Peyer's patch (tissue), 4 donors: ENCODE data around the gene FLNA. TPM values are rescaled to one million over a fixed set of nuclear protein-coding genes. Genes with fewer than 3 reads are reported as not detected.

Experiments used
- DNase-seq, 3 donors: peaks; one replicate each; pipeline ENCODE4 v3.0.0-alpha.2; 2017 to 2019
- H3K27ac ChIP-seq, 4 donors: fragments of 200-600 bp; sonication (generic); one replicate each; pipeline ENCODE4 v1.5.1; 2016 to 2019
- H3K27me3 ChIP-seq, 2 donors: fragments of 200-600 bp; sonication (generic); one replicate each; pipeline ENCODE4 v1.5.1; 2019
- H3K36me3 ChIP-seq, 3 donors: fragments of 200-600 bp; sonication (generic); one replicate each; pipeline ENCODE4 v1.5.1; 2016 to 2019
- H3K4me1 ChIP-seq, 4 donors: fragments of 200-600 bp; sonication (generic); one replicate each; pipeline ENCODE4 v1.5.1; 2016 to 2019
- H3K4me3 ChIP-seq, 4 donors: fragments of 200-600 bp; sonication (generic); 1 replicate in 3 of 4; 2 replicates in 1 of 4; pipeline ENCODE4 v1.5.1; 2016 to 2019; ENCODE audit warnings: mild to moderate bottlenecking in 1 of 4
- H3K9me3 ChIP-seq, 4 donors: fragments of 200-600 bp; sonication (generic); one replicate each; pipeline ENCODE4 v1.5.1; 2016 to 2019; ENCODE audit warnings: mild to moderate bottlenecking in 1 of 4
- POLR2A ChIP-seq, 2 donors: fragments of 450-650 bp; IDR thresholded peaks; one replicate each; pipeline ENCODE4 v1.5.1; 2017; ENCODE audit warnings: antibody characterized with exemption in 2 of 2, mild to moderate bottlenecking in 2 of 2, moderate library complexity in 2 of 2
- total RNA-seq, 4 donors: library from RNA; depleted of rRNA; stranded (reverse); fragments of >200 nt; gene quantifications; one replicate each; pipeline ENCODE4 v1.1.0, GENCODE V29; 2016
- TF ChIP-seq, protein P1 (sequence below), 6 experiments: fragments of 450-650 bp in 4 of 6; fragments of 200-600 bp in 2 of 6; sonication (generic) in 1 of 6; IDR thresholded peaks; one replicate each; pipeline ENCODE4 v1.5.1; 2017 to 2019; ENCODE audit warnings: antibody characterized with exemption in 6 of 6, mild to moderate bottlenecking in 3 of 6, moderate library complexity in 1 of 6

The FLNA gene
- total RNA-seq, 4 donors from 2014 or later, result 143 to 663 (median 328) TPM

DNA sequence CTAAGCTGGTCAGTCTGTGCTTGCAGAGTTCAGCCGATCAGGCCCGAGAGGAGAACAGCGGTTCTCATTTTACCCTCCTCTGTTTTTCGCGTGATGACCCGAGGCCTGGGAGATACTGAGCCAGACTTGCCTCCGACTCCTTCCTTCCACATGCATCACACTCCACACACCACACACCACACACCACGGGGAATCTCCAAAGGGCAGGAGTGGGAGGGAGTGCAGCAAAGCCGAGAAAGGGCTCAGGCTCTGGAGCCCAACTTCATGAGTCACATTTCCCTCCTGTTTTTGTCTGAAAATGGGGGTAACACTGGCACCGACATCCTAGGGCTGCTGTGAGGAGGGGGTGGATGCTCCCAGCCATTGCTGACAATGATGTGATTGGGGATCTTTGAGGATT is 39.9 kb downstream of the FLNA start:
- Histone ChIP-seq H3K27ac (no peak overlapping the region), H3K27me3 (no peaks in the 10 kb centered on the region), H3K4me1 (no peaks in the 10 kb centered on the region), H3K4me3 (no peak overlapping the region), H3K36me3 (no peaks in the 10 kb centered on the region), H3K9me3 (no peaks in the 10 kb centered on the region)
- DNase-seq, result no peak
- no peak for TF ChIP-seq POLR2A (IDR thresholded peaks at IDR 0.05)
- TF ChIP-seq, protein P1, sequence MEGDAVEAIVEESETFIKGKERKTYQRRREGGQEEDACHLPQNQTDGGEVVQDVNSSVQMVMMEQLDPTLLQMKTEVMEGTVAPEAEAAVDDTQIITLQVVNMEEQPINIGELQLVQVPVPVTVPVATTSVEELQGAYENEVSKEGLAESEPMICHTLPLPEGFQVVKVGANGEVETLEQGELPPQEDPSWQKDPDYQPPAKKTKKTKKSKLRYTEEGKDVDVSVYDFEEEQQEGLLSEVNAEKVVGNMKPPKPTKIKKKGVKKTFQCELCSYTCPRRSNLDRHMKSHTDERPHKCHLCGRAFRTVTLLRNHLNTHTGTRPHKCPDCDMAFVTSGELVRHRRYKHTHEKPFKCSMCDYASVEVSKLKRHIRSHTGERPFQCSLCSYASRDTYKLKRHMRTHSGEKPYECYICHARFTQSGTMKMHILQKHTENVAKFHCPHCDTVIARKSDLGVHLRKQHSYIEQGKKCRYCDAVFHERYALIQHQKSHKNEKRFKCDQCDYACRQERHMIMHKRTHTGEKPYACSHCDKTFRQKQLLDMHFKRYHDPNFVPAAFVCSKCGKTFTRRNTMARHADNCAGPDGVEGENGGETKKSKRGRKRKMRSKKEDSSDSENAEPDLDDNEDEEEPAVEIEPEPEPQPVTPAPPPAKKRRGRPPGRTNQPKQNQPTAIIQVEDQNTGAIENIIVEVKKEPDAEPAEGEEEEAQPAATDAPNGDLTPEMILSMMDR (IDR thresholded peaks at IDR 0.05), result no peak

DNA sequence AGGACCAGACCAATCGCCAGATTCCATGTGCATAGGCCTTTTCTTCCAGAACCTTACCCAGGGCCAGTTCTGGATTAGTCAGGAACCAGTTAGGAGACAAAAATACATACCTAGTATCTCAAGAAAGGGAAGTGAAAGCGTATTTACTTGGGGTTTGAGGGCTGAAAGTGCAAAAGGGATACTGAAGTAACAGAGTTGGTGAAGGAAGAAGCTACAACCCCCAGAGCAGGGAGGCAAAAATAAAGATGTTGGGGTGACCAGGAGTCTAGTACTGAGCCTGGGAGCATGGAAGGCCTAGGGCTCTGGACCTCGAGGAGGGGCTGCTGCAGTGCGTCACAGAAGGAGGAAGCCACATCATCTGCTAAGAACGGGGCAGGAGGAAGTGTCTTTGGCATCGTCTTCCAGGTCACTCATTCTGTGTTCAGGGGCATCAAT is 40.6 kb downstream of the FLNA start:
- no peak for TF ChIP-seq POLR2A (IDR thresholded peaks at IDR 0.05)
- TF ChIP-seq, protein P1 (IDR thresholded peaks at IDR 0.05), result no peak

DNA sequence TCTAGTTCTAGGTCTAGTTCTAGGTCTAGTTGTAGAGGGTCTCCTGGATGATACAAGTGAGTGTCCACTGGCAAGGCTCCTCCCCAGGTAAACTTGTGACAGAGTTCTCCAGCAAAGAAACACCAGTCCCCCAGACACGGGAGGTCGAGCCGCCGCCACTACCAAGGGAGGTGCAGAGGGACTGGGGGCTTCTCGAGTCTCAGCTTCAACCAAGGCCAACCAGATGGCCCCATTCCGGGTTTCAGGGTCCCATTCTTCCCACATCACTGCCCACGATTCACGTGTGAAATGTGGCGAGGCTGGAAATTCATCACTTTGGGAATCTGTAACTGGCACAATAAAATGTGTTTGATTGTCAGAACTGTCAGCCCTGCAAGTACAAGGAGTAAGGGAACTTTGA is 41.3 kb downstream of the FLNA start:
- Histone ChIP-seq H3K27ac (no peak overlapping the region), H3K4me3 (no peak overlapping the region), H3K36me3 (no peaks in the 10 kb centered on the region), H3K27me3 (no peaks in the 10 kb centered on the region), H3K9me3 (no peaks in the 10 kb centered on the region), H3K4me1 (no peaks in the 10 kb centered on the region)
- TF ChIP-seq POLR2A (IDR thresholded peaks at IDR 0.05), result no peak
- TF ChIP-seq, protein P1 (IDR thresholded peaks at IDR 0.05), result no peak
- DNase-seq, result no peak

More for the DNA sequence above, 40.6 kb downstream of the FLNA start:
- H3K9me3 ChIP-seq, result no peaks in the 10 kb centered on the region
- peak overlapping the region in 1 of 4 donors; percentile 43 for H3K27ac ChIP-seq
- no peaks in the 10 kb centered on the region for H3K4me1 ChIP-seq
- no peak for DNase-seq
- no peaks in the 10 kb centered on the region for H3K36me3 ChIP-seq
- H3K4me3 ChIP-seq, result no peak overlapping the region
- H3K27me3 ChIP-seq, result no peaks in the 10 kb centered on the region

DNA sequence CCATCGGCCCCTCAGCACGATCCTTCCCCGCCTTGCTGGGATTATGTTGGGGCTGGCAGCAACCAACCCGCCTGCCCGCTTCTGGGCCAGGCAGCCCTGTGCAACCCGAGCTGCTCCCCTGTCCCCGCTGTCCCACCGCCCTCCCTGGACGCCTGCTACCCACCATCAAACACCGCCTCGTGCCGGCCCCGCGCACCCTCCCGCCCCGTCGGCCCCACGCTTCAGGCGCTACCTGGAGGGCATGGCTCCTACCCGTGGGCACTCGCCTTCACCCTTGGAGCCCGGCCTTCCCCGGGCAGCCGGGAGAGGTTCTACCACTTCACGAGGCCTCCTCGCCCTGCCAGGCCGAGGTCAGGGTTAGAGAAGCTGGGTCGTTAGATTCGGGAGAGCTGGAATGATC is 41.9 kb downstream of the FLNA start:
- H3K4me1 ChIP-seq, result no peaks in the 10 kb centered on the region
- H3K4me3 ChIP-seq, result no peak overlapping the region
- H3K27me3 ChIP-seq, result no peaks in the 10 kb centered on the region
- H3K36me3 ChIP-seq, result no peaks in the 10 kb centered on the region
- no peak for DNase-seq
- no peak for TF ChIP-seq POLR2A (IDR thresholded peaks at IDR 0.05)
- TF ChIP-seq, protein P1 (IDR thresholded peaks at IDR 0.05), result no peak
- no peaks in the 10 kb centered on the region for H3K9me3 ChIP-seq
- H3K27ac ChIP-seq, result no peak overlapping the region

DNA sequence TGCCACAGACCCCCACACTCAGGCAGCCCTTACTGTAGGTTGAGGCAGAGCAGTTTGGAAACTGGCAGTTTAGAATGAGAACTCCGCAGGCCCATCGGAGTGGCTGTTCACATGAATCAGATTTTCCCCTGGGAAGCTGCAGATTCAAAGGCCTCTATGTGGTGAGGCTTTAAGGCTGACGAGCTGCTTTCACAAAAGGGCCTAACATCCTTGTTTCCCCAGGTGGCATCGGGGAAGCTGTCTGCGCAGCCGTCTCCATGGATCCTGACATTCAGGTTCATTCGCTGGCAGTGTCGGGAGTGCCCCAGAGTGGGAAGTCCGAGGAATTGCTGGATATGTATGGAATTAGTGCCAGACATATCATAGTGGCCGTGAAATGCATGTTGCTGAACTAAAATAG is 45.1 kb downstream of the FLNA start:
- Histone ChIP-seq H3K27me3 (no peaks in the 10 kb centered on the region), H3K4me3 (no peak overlapping the region), H3K36me3 (no peaks in the 10 kb centered on the region), H3K9me3 (no peaks in the 10 kb centered on the region), H3K27ac (no peak overlapping the region), H3K4me1 (no peaks in the 10 kb centered on the region)
- DNase-seq, result no peak
- TF ChIP-seq, protein P1 (IDR thresholded peaks at IDR 0.05), result no peak
- no peak for TF ChIP-seq POLR2A (IDR thresholded peaks at IDR 0.05)

DNA sequence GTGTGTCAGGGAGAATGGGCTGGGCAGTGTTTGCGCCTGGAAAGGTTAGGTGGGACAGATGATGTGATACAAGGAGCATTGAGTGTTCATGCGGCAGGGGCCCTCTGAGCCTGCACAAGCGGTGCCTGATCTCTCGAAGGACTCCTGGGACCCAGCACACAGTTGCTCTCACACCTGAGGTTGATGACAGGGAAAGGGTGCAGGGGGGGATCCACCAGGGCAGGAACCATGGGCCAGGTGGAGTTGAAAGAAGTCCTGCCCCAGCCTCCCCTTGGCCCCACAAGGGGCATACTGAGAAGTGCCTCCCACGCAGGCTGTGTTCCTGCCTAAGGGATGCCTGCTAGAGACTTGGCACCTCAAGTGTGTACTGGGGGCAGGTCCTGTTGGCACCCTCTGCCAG is 45.8 kb downstream of the FLNA start:
- H3K27me3 ChIP-seq, result no peaks in the 10 kb centered on the region
- no peak for DNase-seq
- no peaks in the 10 kb centered on the region for H3K4me1 ChIP-seq

More for the DNA sequence above, 45.8 kb downstream of the FLNA start:
- TF ChIP-seq, protein P1 (IDR thresholded peaks at IDR 0.05), result no peak
- TF ChIP-seq POLR2A (IDR thresholded peaks at IDR 0.05), result no peak
- no peaks in the 10 kb centered on the region for H3K9me3 ChIP-seq
- H3K36me3 ChIP-seq, result no peaks in the 10 kb centered on the region
- no peak overlapping the region for H3K27ac ChIP-seq
- H3K4me3 ChIP-seq, result no peak overlapping the region
